ENCODE data around the gene ISCA2. TPM values are rescaled to one million over a fixed set of nuclear protein-coding genes. Genes with fewer than 3 reads are reported as not detected.

ISCA2 gene
- total RNA-seq, 1 experiment from 2014 or later, result 37.5 TPM

DNA sequence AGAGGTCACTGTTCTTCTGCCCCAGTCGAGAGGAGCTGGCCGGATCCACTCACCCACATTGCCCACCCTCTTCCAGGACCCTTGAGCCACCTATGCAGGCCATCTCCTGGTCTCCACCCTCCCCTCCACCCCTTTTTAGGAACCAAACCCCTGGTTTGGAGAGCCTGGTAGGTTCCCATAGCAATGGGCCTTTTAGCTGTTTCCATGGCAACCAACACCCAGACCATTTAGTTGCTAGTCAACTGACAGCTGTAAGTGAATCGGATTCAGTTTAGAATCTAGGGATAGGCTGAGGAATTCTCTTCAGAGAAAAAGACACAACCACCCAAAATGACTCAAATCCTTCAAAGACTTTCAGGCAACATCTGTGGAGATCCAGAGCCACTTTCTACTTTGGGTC is 17.0 kb upstream of the ISCA2 start:
- peaks cover 17 to 29% of the 10 kb centered on the region in 2 experiments for H3K4me1 Mint-ChIP-seq
- no peaks in the 10 kb centered on the region for H3K9me3 ChIP-seq (ENCODE audit: control insufficient read depth, low read depth, low read length)
- H3K56ac ChIP-seq (ENCODE audit: insufficient read length, low read depth, low read length), result no peak overlapping the region
- TF ChIP-seq, protein P1, sequence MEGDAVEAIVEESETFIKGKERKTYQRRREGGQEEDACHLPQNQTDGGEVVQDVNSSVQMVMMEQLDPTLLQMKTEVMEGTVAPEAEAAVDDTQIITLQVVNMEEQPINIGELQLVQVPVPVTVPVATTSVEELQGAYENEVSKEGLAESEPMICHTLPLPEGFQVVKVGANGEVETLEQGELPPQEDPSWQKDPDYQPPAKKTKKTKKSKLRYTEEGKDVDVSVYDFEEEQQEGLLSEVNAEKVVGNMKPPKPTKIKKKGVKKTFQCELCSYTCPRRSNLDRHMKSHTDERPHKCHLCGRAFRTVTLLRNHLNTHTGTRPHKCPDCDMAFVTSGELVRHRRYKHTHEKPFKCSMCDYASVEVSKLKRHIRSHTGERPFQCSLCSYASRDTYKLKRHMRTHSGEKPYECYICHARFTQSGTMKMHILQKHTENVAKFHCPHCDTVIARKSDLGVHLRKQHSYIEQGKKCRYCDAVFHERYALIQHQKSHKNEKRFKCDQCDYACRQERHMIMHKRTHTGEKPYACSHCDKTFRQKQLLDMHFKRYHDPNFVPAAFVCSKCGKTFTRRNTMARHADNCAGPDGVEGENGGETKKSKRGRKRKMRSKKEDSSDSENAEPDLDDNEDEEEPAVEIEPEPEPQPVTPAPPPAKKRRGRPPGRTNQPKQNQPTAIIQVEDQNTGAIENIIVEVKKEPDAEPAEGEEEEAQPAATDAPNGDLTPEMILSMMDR (conservative IDR thresholded peaks at IDR 0.05), result no peak
- no peak overlapping the region for H3K14ac ChIP-seq (ENCODE audit: insufficient read depth, low read length)
- H3K4me1 ChIP-seq (ENCODE audit: insufficient read depth, low read length), result no peaks in the 10 kb centered on the region
- no peak overlapping the region for H2AFZ ChIP-seq (ENCODE audit: low read length)
- H3T11ph ChIP-seq (ENCODE audit: low read length), result no peak overlapping the region
- peaks cover 5 to 53% (median 47%) of the 10 kb centered on the region in 3 experiments for H3K36me3 Mint-ChIP-seq (ENCODE audit: insufficient read depth in 1 of 3, low read depth in 3 of 3)
- H3K9me3 Mint-ChIP-seq, result no peaks in the 10 kb centered on the region
- H3K23me2 ChIP-seq (ENCODE audit: insufficient read length, low read depth, low read length, poor library complexity, severe bottlenecking), result no peaks in the 10 kb centered on the region
- H4K5ac ChIP-seq (ENCODE audit: insufficient read length, low read depth, low read length), result no peak overlapping the region
- no peak overlapping the region for H3K27ac ChIP-seq (ENCODE audit: insufficient read length, low read depth, low read length)
- WGBS (ENCODE audit: extremely low coverage, insufficient read length, low lambda C conversion rate), result no CpG with 5 or more reads among the region's 3 CpGs
- DNase-seq, result no peak
- H3K18ac ChIP-seq (ENCODE audit: insufficient read length, low read depth, low read length), result no peak overlapping the region
- no peak overlapping the region for H3K4me3 Mint-ChIP-seq
- no peaks in the 10 kb centered on the region for H4K20me1 ChIP-seq (ENCODE audit: control insufficient read depth, insufficient read depth, insufficient read length)
- peak overlapping the region in 2 of 3 experiments; percentile 63 to 64; a peak in 2 of 7 replicates for H3K27ac Mint-ChIP-seq
- H3K27me3 Mint-ChIP-seq (ENCODE audit: low read depth), result no peaks in the 10 kb centered on the region
- no peak overlapping the region for H3K4ac ChIP-seq (ENCODE audit: low read depth, low read length)
- H3K27me3 ChIP-seq (ENCODE audit: insufficient read depth, low read length), result no peaks in the 10 kb centered on the region
- no peaks in the 10 kb centered on the region for H3K79me2 ChIP-seq (ENCODE audit: insufficient read depth, low read length)
- no peak overlapping the region for H2BK20ac ChIP-seq (ENCODE audit: low read depth, low read length, poor library complexity, severe bottlenecking)
- no peak overlapping the region for H4K91ac ChIP-seq (ENCODE audit: insufficient read length, low read depth, low read length)
- no peak overlapping the region for H3K9ac ChIP-seq (ENCODE audit: extremely low read depth, insufficient read length, low read length)
- H3K23ac ChIP-seq (ENCODE audit: insufficient read length, low read depth, low read length), result no peak overlapping the region
- H2BK120ac ChIP-seq (ENCODE audit: low read depth, low read length, poor library complexity, severe bottlenecking), result no peak overlapping the region
- H2BK15ac ChIP-seq (ENCODE audit: low read depth, low read length), result no peak overlapping the region
- no peak overlapping the region for H4K8ac ChIP-seq (replicated peaks; ENCODE audit: insufficient read length, low read depth, low read length)
- no peak overlapping the region for H2AK5ac ChIP-seq (ENCODE audit: insufficient read length, low read length)
- no peak overlapping the region for H3K4me2 ChIP-seq (ENCODE audit: insufficient read depth, insufficient read length, low read length)
- no peak overlapping the region for H2BK5ac ChIP-seq (ENCODE audit: insufficient read length, low read length)
- H2BK12ac ChIP-seq (ENCODE audit: insufficient read length, low read depth, low read length), result no peak overlapping the region
- H3K79me1 ChIP-seq (ENCODE audit: insufficient read depth, low read depth, low read length, poor library complexity, severe bottlenecking), result no peaks in the 10 kb centered on the region
